SK-N-SH (cell line): Measurements from ENCODE around the gene SCAPER. TPM values are rescaled to one million over a fixed set of nuclear protein-coding genes. Genes with fewer than 3 reads are reported as not detected.

Source experiments
- CTCF ChIA-PET: fragments of 300-600, 350-600 bp; formaldehyde crosslinking; extraction: SDS; loops from one replicate; lab custom pipeline; 2021; lab: Yijun Ruan, JAX
- POLR2A ChIA-PET: fragments of 350-600 bp; sonication (Branson Sonifier 250); formaldehyde crosslinking; extraction: SDS; loops from one replicate; lab custom pipeline; 2020; ENCODE audit warnings: antibody characterized with exemption, inconsistent platforms; lab: Yijun Ruan, JAX
- DNase-seq: peaks from one replicate; pipeline ENCODE4 v3.0.0; 2012
- H2AFZ ChIP-seq: fragments of 200-600 bp; sonication (generic); 2 replicates; pipeline ENCODE4 v1.8.1; 2016; ENCODE audit warnings: antibody characterized with exemption, mild to moderate bottlenecking, low read depth
- H3F3A ChIP-seq: fragments of 200-600 bp; sonication (generic); replicated peaks from 2 replicates; pipeline ENCODE3; 2016; ENCODE audit warnings: antibody characterized with exemption, mild to moderate bottlenecking; ENCODE audit not compliant: insufficient read depth
- H3K27ac ChIP-seq, 2 experiments: fragments of 200-500 bp in 1 of 2; fragments of 200-600 bp in 1 of 2; sonication (Bioruptor generic) in 1 of 2; sonication (generic), shearing (Covaris generic) in 1 of 2; 2 replicates each; pipeline versions ENCODE4 v1.5.1 to v1.6.1; 2014 to 2016; ENCODE audit warnings: low read depth in 2 of 2, inconsistent platforms in 1 of 2, low read length in 1 of 2, mild to moderate bottlenecking in 1 of 2, mixed read lengths in 1 of 2
- H3K27me3 ChIP-seq: fragments of 200-600 bp; sonication (generic), shearing (Covaris generic); 2 replicates; pipeline ENCODE4 v1.6.1; 2016; ENCODE audit warnings: mixed run types; ENCODE audit not compliant: insufficient read depth
- H3K36me3 ChIP-seq, 2 experiments: fragments of 200-500 bp in 1 of 2; fragments of 200-600 bp in 1 of 2; sonication (Bioruptor generic) in 1 of 2; sonication (generic) in 1 of 2; replicated peaks in 1 of 2; 2 replicates each; pipeline versions ENCODE3 to v1.5.1; 2014 to 2016; ENCODE audit warnings: low read length in 1 of 2, mild to moderate bottlenecking in 1 of 2; ENCODE audit not compliant: insufficient read depth in 2 of 2, control insufficient read depth in 1 of 2
- H3K4me1 ChIP-seq, 2 experiments: fragments of 200-500 bp in 1 of 2; fragments of 200-600 bp in 1 of 2; sonication (Bioruptor generic) in 1 of 2; sonication (generic), shearing (Covaris generic) in 1 of 2; 2 replicates each; pipeline versions ENCODE4 v1.5.1 to v1.6.1; 2014 to 2016; ENCODE audit warnings: low read depth in 1 of 2, low read length in 1 of 2, mixed run types in 1 of 2; ENCODE audit not compliant: insufficient read depth in 2 of 2, control insufficient read depth in 1 of 2
- H3K4me2 ChIP-seq: fragments of 200-600 bp; sonication (generic), shearing (Covaris generic); 2 replicates; pipeline ENCODE4 v1.6.1; 2017; ENCODE audit warnings: mixed run types
- H3K4me3 ChIP-seq, 2 experiments: fragments of 200-500 bp in 1 of 2; fragments of 200-600 bp in 1 of 2; sonication (Bioruptor generic) in 1 of 2; sonication (generic), shearing (Covaris generic) in 1 of 2; 2 replicates each; pipeline versions ENCODE4 v1.5.1 to v1.8.1; 2014 to 2016; ENCODE audit warnings: low read depth in 2 of 2, inconsistent platforms in 1 of 2, low read length in 1 of 2, mild to moderate bottlenecking in 1 of 2, mixed read lengths in 1 of 2, moderate library complexity in 1 of 2
- H3K79me2 ChIP-seq: fragments of 200-600 bp; sonication (generic); 2 replicates; pipeline ENCODE4 v1.8.1; 2017; ENCODE audit warnings: mild to moderate bottlenecking; ENCODE audit not compliant: insufficient read depth
- H3K9ac ChIP-seq: fragments of 200-600 bp; sonication (generic); 2 replicates; pipeline ENCODE4 v1.6.1; 2017; ENCODE audit warnings: mixed run types
- H3K9me2 ChIP-seq: fragments of 200-600 bp; sonication (generic); 2 replicates; pipeline ENCODE4 v1.6.1; 2017; ENCODE audit warnings: mixed run types
- H3K9me3 ChIP-seq: fragments of 200-600 bp; sonication (generic); 2 replicates; pipeline ENCODE4 v1.6.1; 2017; ENCODE audit warnings: mixed run types, mild to moderate bottlenecking, moderate library complexity
- H4K20me1 ChIP-seq: fragments of 200-600 bp; sonication (generic); 2 replicates; pipeline ENCODE4 v1.6.1; 2017; ENCODE audit warnings: mild to moderate bottlenecking, mixed run types; ENCODE audit not compliant: insufficient read depth
- CHD2 ChIP-seq: fragments of 150-350 bp; IDR thresholded peaks from 2 replicates; pipeline ENCODE4 v1.6.1; 2018; ENCODE audit warnings: low read length; ENCODE audit not compliant: partially characterized antibody
- EP300 ChIP-seq, 2 experiments: IDR thresholded peaks; 2 replicates each; pipeline versions ENCODE4 v1.4.0 to v1.6.1; 2012; ENCODE audit warnings: borderline replicate concordance in 1 of 2, low read depth in 1 of 2, low read length in 1 of 2
- FOSL2 ChIP-seq: IDR thresholded peaks from 2 replicates; pipeline ENCODE4 v1.4.0; 2012; ENCODE audit warnings: low read depth, mild to moderate bottlenecking, moderate library complexity, borderline replicate concordance
- FOXJ3 ChIP-seq: sonication (generic); formaldehyde crosslinking; IDR thresholded peaks from 2 replicates; pipeline ENCODE4 v1.5.1; 2020; ENCODE audit warnings: mild to moderate bottlenecking, missing genetic modification reagents
- GATA2 ChIP-seq: sonication (generic); formaldehyde crosslinking; IDR thresholded peaks from 2 replicates; pipeline ENCODE4 v1.5.0; 2020; ENCODE audit warnings: mild to moderate bottlenecking, missing genetic modification reagents
- JUND ChIP-seq: IDR thresholded peaks from 2 replicates; pipeline ENCODE4 v1.4.0; 2012
- MEF2A ChIP-seq: IDR thresholded peaks from 2 replicates; pipeline ENCODE4 v1.4.0; 2012; ENCODE audit warnings: low read depth, borderline replicate concordance
- MXI1 ChIP-seq: IDR thresholded peaks from 2 replicates; pipeline ENCODE4 v1.6.1; 2012; ENCODE audit warnings: mild to moderate bottlenecking, low read depth, low read length, improper control_type of control experiment
- POLR2AphosphoS5 ChIP-seq: IDR thresholded peaks from 2 replicates; pipeline ENCODE4 v1.6.1; 2012; ENCODE audit warnings: low read depth, low read length
- RAD21 ChIP-seq: IDR thresholded peaks from 2 replicates; pipeline ENCODE4 v1.6.1; 2012; ENCODE audit warnings: mild to moderate bottlenecking, low read length
- RCOR1 ChIP-seq: fragments of 150-350 bp; IDR thresholded peaks from 2 replicates; pipeline ENCODE4 v1.6.1; 2017; ENCODE audit warnings: antibody characterized with exemption, low read length
- SIN3A ChIP-seq: IDR thresholded peaks from 2 replicates; pipeline ENCODE4 v1.6.1; 2012; ENCODE audit warnings: low read depth, mild to moderate bottlenecking, low read length, moderate library complexity, borderline replicate concordance
- SMC3 ChIP-seq: IDR thresholded peaks from 2 replicates; pipeline ENCODE4 v1.6.1; 2012; ENCODE audit warnings: low read depth, low read length, improper control_type of control experiment
- TEAD4 ChIP-seq: IDR thresholded peaks from 2 replicates; pipeline ENCODE4 v1.4.0; 2012; ENCODE audit warnings: mild to moderate bottlenecking, borderline replicate concordance; ENCODE audit not compliant: insufficient read depth
- USF2 ChIP-seq: fragments of 150-350 bp; IDR thresholded peaks from 2 replicates; pipeline ENCODE4 v1.6.1; 2017; ENCODE audit warnings: antibody characterized with exemption, low read length, low read depth, borderline replicate concordance
- WGBS: methylation state at CpG from one replicate; pipeline ENCODE4 v1.1.6; 2017; ENCODE audit warnings: low lambda C conversion rate; 5-methylcytosine and 5-hydroxymethylcytosine counted together
- polyA plus RNA-seq, 3 experiments: library from polyadenylated mRNA; depleted of rRNA; stranded (reverse); fragments of >200 nt; gene quantifications; 2 replicates each; pipeline ENCODE4 v1.2.3, GENCODE V29; 2012
- TF ChIP-seq, protein P1 (sequence below): IDR thresholded peaks from 2 replicates; pipeline ENCODE4 v1.4.0; 2012; ENCODE audit warnings: low read depth, borderline replicate concordance

SCAPER gene
- polyA plus RNA-seq, 1 of the 3 experiments (the other 2 are of a cell fraction), result 1.8 TPM

GRCh38 chr15:76378691-76379090, 526.4 kb downstream of the SCAPER start:
- Histone ChIP-seq H3K27me3 (no peaks in the 10 kb centered on the region), H3K4me3 (no peak overlapping the region), H3K4me1 (peaks cover 7 to 13% of the 10 kb centered on the region in 2 experiments; a peak in 2 of 4 replicates), H3F3A (no peaks in the 10 kb centered on the region), H3K9me3 (no peaks in the 10 kb centered on the region), H3K79me2 (no peaks in the 10 kb centered on the region), H3K36me3 (no peaks in the 10 kb centered on the region), H3K4me2 (no peak overlapping the region), H3K9me2 (no peaks in the 10 kb centered on the region), H2AFZ (no peak overlapping the region), H3K27ac (no peak overlapping the region; a peak in 1 of 4 replicates), H4K20me1 (no peaks in the 10 kb centered on the region), H3K9ac (no peak overlapping the region)
- POLR2A ChIA-PET, result no interaction called here
- WGBS, result 69% methylated on average over 1 of the region's 1 CpG
- DNase-seq, result no peak
- TF ChIP-seq JUND (no peak), CHD2 (no peak), RAD21 (no peak), MEF2A (no peak), TEAD4 (no peak), EP300 (IDR thresholded peaks at IDR 0.05; ENCODE audit: borderline replicate concordance in 1 of 2, low read depth in 1 of 2, low read length in 1 of 2) (no peak), FOSL2 (no peak), POLR2AphosphoS5 (no peak), FOXJ3 (CRISPR knock-in tag) (no peak), MXI1 (no peak), SMC3 (no peak), GATA2 (no peak), SIN3A (no peak)
- TF ChIP-seq, protein P1, sequence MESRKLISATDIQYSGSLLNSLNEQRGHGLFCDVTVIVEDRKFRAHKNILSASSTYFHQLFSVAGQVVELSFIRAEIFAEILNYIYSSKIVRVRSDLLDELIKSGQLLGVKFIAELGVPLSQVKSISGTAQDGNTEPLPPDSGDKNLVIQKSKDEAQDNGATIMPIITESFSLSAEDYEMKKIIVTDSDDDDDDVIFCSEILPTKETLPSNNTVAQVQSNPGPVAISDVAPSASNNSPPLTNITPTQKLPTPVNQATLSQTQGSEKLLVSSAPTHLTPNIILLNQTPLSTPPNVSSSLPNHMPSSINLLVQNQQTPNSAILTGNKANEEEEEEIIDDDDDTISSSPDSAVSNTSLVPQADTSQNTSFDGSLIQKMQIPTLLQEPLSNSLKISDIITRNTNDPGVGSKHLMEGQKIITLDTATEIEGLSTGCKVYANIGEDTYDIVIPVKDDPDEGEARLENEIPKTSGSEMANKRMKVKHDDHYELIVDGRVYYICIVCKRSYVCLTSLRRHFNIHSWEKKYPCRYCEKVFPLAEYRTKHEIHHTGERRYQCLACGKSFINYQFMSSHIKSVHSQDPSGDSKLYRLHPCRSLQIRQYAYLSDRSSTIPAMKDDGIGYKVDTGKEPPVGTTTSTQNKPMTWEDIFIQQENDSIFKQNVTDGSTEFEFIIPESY, result no peak
- CTCF ChIA-PET, result interaction anchor here (1.4 kb wide), 1 partner anchor 54 kb away, joined by 5 read pairs; no protein-coding TSS in a partner anchor

DNA sequence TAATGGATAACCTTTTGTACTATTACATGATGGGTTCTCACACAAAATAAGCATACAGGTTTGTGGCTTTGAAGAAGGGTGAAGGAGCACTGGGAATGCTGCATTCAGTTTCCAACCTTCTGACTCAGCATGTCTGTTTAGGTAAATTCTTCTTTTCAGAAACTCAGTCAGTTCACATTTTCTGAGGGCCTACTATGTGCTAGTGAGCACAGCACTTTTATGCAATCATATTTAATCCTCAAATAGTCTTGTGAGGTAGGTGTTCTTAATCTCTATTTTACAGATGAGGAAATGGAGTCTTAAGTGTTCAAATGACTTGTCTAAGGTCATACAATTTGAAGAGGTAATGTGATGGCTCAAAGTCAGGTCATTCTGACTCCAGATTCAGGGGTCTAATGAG, 527.4 kb downstream of the SCAPER start:
- H3K4me2 ChIP-seq, result no peak overlapping the region
- CTCF ChIA-PET, result no interaction called here

More for the DNA sequence above, 527.4 kb downstream of the SCAPER start:
- Histone ChIP-seq H3K36me3 (no peaks in the 10 kb centered on the region), H3K4me3 (no peak overlapping the region), H3F3A (no peaks in the 10 kb centered on the region), H3K79me2 (no peaks in the 10 kb centered on the region), H3K4me1 (peaks cover 7 to 13% of the 10 kb centered on the region in 2 experiments; a peak in 2 of 4 replicates), H4K20me1 (no peaks in the 10 kb centered on the region), H3K27me3 (no peaks in the 10 kb centered on the region), H3K9me3 (no peaks in the 10 kb centered on the region), H3K9me2 (no peaks in the 10 kb centered on the region), H3K9ac (no peak overlapping the region), H3K27ac (no peak overlapping the region), H2AFZ (no peak overlapping the region)
- POLR2A ChIA-PET, result no interaction called here
- DNase-seq, result no peak
- TF ChIP-seq USF2 (no peak), RCOR1 (no peak)
